ENCODE results near the gene UTY.

DNA sequence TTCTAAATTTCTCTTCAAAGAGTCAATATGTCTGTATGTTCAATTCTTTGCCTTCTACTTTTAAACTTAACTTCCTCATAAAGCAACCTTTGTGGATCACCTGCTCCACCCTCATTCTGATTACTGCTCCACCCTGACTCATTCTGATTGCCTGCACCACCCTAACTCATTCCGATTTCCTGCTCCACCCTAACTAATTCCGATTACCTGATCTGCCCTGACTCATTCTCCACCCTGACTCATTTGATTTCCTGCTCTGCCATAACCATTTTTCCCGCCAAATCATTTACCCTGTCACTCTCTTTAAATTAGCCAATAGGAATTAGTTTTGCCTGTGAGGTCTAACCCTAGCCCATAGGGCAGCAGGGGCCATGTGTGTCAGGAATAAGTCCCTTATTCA is 50.3 kb downstream of the UTY start:
- TF ChIP-seq, protein P1, sequence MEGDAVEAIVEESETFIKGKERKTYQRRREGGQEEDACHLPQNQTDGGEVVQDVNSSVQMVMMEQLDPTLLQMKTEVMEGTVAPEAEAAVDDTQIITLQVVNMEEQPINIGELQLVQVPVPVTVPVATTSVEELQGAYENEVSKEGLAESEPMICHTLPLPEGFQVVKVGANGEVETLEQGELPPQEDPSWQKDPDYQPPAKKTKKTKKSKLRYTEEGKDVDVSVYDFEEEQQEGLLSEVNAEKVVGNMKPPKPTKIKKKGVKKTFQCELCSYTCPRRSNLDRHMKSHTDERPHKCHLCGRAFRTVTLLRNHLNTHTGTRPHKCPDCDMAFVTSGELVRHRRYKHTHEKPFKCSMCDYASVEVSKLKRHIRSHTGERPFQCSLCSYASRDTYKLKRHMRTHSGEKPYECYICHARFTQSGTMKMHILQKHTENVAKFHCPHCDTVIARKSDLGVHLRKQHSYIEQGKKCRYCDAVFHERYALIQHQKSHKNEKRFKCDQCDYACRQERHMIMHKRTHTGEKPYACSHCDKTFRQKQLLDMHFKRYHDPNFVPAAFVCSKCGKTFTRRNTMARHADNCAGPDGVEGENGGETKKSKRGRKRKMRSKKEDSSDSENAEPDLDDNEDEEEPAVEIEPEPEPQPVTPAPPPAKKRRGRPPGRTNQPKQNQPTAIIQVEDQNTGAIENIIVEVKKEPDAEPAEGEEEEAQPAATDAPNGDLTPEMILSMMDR (IDR thresholded peaks at IDR 0.05 in 2 of 3, conservative IDR thresholded peaks at IDR 0.05 in 1 of 3; ENCODE audit: control insufficient read depth in 2 of 3, extremely low read depth in 1 of 3, insufficient read depth in 1 of 3, low read depth in 3 of 3, low read length in 3 of 3): no peak
- no peak for TF ChIP-seq SREBF2 (IDR thresholded peaks at IDR 0.05; ENCODE audit: low read length)
- TF ChIP-seq, protein P2, sequence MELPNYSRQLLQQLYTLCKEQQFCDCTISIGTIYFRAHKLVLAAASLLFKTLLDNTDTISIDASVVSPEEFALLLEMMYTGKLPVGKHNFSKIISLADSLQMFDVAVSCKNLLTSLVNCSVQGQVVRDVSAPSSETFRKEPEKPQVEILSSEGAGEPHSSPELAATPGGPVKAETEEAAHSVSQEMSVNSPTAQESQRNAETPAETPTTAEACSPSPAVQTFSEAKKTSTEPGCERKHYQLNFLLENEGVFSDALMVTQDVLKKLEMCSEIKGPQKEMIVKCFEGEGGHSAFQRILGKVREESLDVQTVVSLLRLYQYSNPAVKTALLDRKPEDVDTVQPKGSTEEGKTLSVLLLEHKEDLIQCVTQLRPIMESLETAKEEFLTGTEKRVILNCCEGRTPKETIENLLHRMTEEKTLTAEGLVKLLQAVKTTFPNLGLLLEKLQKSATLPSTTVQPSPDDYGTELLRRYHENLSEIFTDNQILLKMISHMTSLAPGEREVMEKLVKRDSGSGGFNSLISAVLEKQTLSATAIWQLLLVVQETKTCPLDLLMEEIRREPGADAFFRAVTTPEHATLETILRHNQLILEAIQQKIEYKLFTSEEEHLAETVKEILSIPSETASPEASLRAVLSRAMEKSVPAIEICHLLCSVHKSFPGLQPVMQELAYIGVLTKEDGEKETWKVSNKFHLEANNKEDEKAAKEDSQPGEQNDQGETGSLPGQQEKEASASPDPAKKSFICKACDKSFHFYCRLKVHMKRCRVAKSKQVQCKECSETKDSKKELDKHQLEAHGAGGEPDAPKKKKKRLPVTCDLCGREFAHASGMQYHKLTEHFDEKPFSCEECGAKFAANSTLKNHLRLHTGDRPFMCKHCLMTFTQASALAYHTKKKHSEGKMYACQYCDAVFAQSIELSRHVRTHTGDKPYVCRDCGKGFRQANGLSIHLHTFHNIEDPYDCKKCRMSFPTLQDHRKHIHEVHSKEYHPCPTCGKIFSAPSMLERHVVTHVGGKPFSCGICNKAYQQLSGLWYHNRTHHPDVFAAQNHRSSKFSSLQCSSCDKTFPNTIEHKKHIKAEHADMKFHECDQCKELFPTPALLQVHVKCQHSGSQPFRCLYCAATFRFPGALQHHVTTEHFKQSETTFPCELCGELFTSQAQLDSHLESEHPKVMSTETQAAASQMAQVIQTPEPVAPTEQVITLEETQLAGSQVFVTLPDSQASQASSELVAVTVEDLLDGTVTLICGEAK (IDR thresholded peaks at IDR 0.05; ENCODE audit: borderline replicate concordance): no peak
- TF ChIP-seq, protein P3, sequence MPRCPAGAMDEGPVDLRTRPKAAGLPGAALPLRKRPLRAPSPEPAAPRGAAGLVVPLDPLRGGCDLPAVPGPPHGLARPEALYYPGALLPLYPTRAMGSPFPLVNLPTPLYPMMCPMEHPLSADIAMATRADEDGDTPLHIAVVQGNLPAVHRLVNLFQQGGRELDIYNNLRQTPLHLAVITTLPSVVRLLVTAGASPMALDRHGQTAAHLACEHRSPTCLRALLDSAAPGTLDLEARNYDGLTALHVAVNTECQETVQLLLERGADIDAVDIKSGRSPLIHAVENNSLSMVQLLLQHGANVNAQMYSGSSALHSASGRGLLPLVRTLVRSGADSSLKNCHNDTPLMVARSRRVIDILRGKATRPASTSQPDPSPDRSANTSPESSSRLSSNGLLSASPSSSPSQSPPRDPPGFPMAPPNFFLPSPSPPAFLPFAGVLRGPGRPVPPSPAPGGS (IDR thresholded peaks at IDR 0.05; ENCODE audit: borderline replicate concordance, insufficient read depth, low read depth, low read length, poor library complexity, severe bottlenecking): no peak
- TF ChIP-seq CREB1 (IDR thresholded peaks at IDR 0.05; ENCODE audit: low read depth): no peak
- no peak for TF ChIP-seq CHD2 (IDR thresholded peaks at IDR 0.05; ENCODE audit: borderline replicate concordance, low read depth, low read length)
- no peak for TF ChIP-seq RAD51 (IDR thresholded peaks at IDR 0.05)
- TF ChIP-seq, protein P4, sequence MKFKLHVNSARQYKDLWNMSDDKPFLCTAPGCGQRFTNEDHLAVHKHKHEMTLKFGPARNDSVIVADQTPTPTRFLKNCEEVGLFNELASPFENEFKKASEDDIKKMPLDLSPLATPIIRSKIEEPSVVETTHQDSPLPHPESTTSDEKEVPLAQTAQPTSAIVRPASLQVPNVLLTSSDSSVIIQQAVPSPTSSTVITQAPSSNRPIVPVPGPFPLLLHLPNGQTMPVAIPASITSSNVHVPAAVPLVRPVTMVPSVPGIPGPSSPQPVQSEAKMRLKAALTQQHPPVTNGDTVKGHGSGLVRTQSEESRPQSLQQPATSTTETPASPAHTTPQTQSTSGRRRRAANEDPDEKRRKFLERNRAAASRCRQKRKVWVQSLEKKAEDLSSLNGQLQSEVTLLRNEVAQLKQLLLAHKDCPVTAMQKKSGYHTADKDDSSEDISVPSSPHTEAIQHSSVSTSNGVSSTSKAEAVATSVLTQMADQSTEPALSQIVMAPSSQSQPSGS (IDR thresholded peaks at IDR 0.05; ENCODE audit: low read length): no peak
- TF ChIP-seq BRCA1 (IDR thresholded peaks at IDR 0.05; ENCODE audit: low read depth, low read length): no peak
- no peak for TF ChIP-seq TAF1 (IDR thresholded peaks at IDR 0.05; ENCODE audit: borderline replicate concordance, low read depth, low read length)
